ENCODE results near the gene MACROD1.
"Not testable (repeated sequence)": the region's sequence is repeated elsewhere in the genome, so short reads cannot be mapped to it uniquely, and the experiment has no call there.

MACROD1 gene

GRCh38 chr11:63986156-63986931 lies 179.6 kb downstream of the MACROD1 start, which contains the start of gene OTUB1:
OTUB1 (plus strand) TSS chr11:63986438; CDS start chr11:63986457, 19 bp downstream.
- in situ Hi-C loops (cut with HindIII; ENCODE audit: low sequenced_read_pairs), result no loop called here

GRCh38 chr11:63985812-63986155 lies 180.1 kb downstream of the MACROD1 start:
- TF ChIP-seq CTCF (IDR thresholded peaks at IDR 0.05; ENCODE audit: low read depth, low read length, missing control alignments), result no peak
- in situ Hi-C loops (cut with HindIII; ENCODE audit: low sequenced_read_pairs), result no loop called here
- DNase-seq (ENCODE audit: low read depth), result no peak
- H3K4me3 ChIP-seq (ENCODE audit: low read depth, low read length), result peak overlapping the region; percentile 82

More at GRCh38 chr11:63986156-63986931, 179.6 kb downstream of the MACROD1 start, which contains the start of gene OTUB1:
- peak; percentile 71 for DNase-seq (ENCODE audit: low read depth)
- TF ChIP-seq CTCF (IDR thresholded peaks at IDR 0.05; ENCODE audit: low read depth, low read length, missing control alignments), result no peak
- peak within 1 kb of the TSS; percentile 82 for H3K4me3 ChIP-seq (ENCODE audit: low read depth, low read length)

GRCh38 chr11:63979426-63979825 lies 186.5 kb downstream of the MACROD1 start:
- in situ Hi-C loops (cut with HindIII; ENCODE audit: low sequenced_read_pairs), result no loop called here
- no peak overlapping the region for H3K4me3 ChIP-seq (ENCODE audit: low read depth, low read length)
- TF ChIP-seq CTCF (IDR thresholded peaks at IDR 0.05; ENCODE audit: low read depth, low read length, missing control alignments), result no peak
- DNase-seq (ENCODE audit: low read depth), result no peak

- no peak for DNase-seq (ENCODE audit: low read depth)
- in situ Hi-C loops (cut with HindIII; ENCODE audit: low sequenced_read_pairs), result no loop called here
- TF ChIP-seq CTCF (IDR thresholded peaks at IDR 0.05; ENCODE audit: low read depth, low read length, missing control alignments), result no peak
- no peak overlapping the region for H3K4me3 ChIP-seq (ENCODE audit: low read depth, low read length)
These were observed 187.2 kb downstream of the MACROD1 start for GRCh38 chr11:63978551-63979239.

- in situ Hi-C loops (cut with HindIII; ENCODE audit: low sequenced_read_pairs), result no loop called here
- peak; percentile 100 for DNase-seq (ENCODE audit: low read depth)
- H3K4me3 ChIP-seq (ENCODE audit: low read depth, low read length), result peak within 1 kb of the TSS; percentile 92
- peak; percentile 9 for TF ChIP-seq CTCF (IDR thresholded peaks at IDR 0.05; ENCODE audit: low read depth, low read length, missing control alignments)
These were observed 191.4 kb downstream of the MACROD1 start, which contains the start of gene COX8A for GRCh38 chr11:63974259-63975143. COX8A (plus strand) TSS chr11:63974620; CDS start chr11:63974681, 61 bp downstream.

- DNase-seq (ENCODE audit: low read depth); H3K4me3 ChIP-seq (ENCODE audit: low read depth, low read length); in situ Hi-C loops (cut with HindIII; ENCODE audit: low sequenced_read_pairs): not testable (repeated sequence)
These were observed 192.0 kb downstream of the MACROD1 start for GRCh38 chr11:63973912-63974258.
